Stimulated activated CD8-positive, alpha-beta memory T cell treated with anti-CD3 and anti-CD28 coated beads, Interleukin-2, amount 100 ng/mL, for 1 hour (primary cell): ENCODE data around the gene CORIN.
"Not testable (repeated sequence)": the region's sequence is repeated elsewhere in the genome, so short reads cannot be mapped to it uniquely, and the experiment has no call there.

ENCODE experiments used
- DNase-seq, 2 donors: peaks; one replicate each; pipeline ENCODE4 v3.0.0-alpha.2; 2020; ENCODE audit warnings: low read depth in 2 of 2

The CORIN gene

DNA sequence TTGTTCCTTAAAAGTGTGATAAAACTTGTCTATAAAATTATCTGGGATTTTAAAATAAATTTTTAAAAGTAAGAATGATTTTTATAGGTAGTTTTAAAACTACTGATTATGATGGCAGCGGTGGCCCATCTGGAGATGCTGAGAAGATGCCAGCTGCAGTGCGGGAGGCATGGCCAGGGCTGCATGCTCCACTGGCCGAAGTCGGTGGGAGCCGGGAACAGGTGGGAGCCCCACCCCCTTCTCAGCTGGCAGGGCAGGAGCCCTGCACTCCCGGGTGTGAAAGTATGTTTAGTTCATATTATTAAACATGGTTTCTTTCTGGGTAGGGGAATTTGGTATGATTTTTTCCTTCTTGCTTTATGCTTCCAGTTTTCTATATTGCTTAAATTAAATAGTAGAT lies 63.8 kb downstream of the CORIN start:
- no peak for DNase-seq

DNA sequence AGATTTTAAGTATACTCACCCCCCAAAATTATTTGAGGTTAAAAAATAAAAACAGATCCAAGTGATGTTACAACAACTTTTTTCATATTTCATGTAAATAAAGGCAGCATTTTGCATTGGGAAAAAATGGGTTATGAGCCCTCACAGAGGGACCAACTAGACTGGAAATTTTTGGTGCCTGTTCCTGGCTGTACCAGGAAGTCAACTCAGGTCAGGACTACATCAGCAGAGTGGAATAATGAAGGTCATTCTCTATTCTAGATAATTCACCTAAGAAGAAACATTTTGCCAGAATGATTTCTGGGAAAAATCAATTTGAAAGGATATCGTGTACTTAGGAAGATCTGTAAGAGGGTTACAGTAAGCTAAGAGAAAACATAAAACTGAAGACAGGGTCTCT lies 66.8 kb downstream of the CORIN start:
- no peak for DNase-seq

DNA sequence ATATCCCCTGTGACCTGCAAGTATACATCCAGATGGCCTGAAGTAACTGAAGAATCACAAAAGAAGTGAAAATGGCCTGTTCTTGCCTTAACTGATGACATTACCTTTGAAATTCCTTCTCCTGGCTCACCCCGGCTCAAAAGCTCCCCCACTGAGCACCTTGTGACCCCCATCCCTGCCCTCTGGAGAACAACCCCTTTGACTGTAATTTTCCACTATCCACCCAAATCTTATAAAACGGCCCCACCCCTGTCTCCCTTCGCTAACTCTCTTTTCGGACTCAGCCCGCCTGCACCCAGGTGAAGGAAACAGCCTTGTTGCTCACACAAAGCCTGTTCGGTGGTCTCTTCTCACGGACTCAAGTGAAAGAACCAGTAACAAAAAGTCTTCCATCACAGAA lies 69.9 kb downstream of the CORIN start:
- DNase-seq, result not testable (repeated sequence)

DNA sequence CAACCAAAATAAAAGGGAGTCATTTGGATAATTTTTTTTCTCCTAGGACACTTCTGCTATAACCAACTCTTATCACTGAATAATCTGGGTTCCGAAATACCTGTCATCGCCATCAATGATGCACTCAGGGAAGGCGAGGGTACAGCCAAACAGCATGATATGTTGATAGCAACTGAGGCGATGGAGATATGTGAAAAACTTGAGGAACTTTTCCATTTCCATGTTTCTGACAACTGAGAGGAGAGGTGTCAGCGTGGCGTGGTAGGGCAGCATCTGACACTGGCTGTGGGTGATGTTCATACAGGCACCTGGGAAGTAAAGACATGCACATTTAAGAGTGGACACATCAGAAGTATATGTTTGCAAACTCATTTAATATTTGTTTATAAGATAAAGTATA lies 74.6 kb downstream of the CORIN start:
- DNase-seq, result no peak

DNA sequence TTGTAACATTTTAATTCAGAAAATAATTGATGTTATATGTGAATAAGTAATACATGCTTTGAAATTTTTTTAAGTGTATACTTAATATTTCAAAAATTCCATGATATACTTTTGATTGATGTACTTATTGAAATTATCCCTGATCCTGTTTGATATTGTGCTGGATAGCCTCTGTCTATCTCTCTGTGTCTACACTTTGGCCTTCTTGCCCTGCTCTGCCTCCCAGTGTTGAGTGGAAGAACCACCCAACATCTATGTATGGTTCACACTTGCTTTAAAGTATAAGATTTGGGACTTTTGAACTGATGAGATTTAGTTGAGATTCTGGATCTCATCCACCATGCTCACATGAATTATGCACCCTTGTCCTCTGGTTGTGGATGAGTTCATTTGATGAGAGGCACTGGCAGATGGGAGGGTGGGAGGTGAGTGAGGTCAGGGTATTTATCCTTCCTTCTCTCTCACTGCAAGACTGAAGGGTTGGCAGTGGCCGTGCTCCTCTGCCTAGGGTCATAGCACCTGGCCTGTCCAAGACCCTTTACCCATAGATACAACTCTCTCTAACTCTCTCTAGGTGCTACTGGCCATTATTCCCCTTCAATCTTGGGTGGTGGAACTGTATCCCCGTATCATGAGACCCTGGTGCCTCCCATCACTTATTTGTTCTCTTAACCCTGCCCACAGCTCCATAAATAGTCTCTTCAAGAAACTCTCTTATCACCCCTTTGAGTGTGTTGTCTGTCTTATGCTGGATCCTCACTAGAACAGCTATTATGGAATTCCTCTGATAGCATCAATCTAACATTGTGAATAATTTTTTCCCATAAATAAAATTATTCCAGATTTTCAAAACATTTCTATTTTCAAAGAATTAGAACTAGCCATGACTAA lies 75.2 kb downstream of the CORIN start:
- no peak for DNase-seq

DNA sequence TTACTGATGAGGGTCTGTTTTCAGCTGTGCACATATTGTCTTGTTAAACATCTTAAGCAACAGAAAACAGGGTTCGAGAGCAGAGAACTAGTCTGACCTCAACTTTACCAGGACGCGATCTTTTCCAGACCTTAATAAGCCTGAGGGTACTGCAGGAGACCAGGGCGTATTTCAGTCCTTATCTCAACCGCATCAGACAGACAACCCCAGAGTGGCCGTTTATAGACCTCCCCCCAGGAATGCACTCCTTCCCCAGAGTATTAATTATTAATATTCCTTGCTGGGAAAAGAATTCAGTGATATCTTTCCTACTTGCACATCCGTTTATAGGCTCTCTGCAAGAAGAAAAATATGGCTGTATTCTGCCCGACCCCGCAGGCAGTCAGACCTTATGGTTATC lies 84.6 kb downstream of the CORIN start:
- DNase-seq, result not testable (repeated sequence)

DNA sequence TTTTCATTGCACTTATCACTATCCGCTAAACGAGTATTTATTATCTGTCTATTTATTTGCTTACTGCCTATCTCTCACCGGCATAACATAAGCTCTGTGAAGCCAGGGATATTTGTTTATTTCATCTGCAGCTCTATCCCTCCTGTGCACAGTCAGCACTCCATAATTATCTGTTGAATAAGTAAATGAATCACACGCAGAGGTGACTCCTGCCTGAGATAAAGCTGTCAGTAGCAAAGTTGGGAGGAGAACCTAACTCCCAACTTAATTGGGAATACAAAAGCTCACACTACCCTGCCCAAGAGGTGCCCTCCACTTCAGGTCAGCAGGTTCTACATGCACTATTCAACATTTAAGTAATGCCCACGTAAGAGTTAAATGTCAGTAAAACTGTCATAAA lies 85.7 kb downstream of the CORIN start:
- no peak for DNase-seq

DNA sequence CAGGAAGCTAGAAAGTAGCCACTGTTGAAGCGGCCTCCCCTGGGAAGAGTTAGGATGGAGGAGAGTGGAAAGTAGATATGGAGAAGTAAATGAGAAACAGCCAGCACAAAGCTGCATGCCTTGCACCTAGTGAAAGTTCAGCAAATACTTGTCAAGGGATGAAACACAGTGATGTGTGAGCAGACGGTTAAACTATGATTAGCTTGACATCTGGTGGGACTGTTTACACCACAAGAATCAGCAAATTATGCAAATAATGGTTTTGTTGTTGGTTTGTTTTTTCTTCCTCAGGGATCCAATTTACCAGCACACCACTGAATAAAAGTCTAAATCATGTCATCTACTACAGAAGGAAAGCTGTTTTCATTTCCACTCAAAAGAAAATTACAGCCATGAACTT lies 87.1 kb downstream of the CORIN start:
- no peak for DNase-seq

DNA sequence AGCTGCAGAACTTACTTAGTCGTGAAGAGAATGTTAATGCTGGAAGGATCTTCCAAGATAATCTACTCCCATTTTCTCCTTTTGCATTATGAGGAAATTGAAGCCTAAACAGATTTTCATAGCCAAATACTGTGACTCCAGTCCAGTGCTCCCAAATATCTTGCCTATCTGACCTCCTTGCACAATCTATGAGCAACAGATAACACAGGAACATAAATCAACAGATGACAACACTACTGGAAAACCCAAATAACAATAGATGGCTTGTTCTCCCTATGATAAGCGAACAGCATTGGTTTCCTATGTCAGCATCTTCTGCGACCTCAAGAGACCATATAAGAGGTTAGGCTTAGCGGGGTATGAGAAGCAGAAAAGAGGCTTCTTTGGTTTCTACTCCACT lies 88.0 kb downstream of the CORIN start:
- no peak for DNase-seq

DNA sequence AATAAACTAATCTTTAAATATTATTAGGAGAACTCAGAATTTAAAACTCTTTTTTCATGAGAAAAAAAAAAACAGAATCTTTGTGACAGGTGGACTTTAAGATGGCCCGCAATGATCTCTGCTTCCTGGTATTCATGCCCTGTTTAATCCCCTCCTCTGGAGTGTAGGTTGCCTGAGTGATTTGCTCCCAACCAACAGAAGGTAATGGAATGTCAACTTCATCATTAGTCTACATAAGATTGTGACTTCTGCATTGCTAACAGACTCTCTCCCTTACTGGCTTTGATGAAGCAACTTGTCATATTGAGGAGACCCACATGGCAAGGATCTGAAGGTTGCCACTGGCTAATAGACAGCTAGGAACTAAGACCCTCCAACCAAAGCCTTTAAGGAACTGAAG lies 88.8 kb downstream of the CORIN start:
- DNase-seq, result no peak

DNA sequence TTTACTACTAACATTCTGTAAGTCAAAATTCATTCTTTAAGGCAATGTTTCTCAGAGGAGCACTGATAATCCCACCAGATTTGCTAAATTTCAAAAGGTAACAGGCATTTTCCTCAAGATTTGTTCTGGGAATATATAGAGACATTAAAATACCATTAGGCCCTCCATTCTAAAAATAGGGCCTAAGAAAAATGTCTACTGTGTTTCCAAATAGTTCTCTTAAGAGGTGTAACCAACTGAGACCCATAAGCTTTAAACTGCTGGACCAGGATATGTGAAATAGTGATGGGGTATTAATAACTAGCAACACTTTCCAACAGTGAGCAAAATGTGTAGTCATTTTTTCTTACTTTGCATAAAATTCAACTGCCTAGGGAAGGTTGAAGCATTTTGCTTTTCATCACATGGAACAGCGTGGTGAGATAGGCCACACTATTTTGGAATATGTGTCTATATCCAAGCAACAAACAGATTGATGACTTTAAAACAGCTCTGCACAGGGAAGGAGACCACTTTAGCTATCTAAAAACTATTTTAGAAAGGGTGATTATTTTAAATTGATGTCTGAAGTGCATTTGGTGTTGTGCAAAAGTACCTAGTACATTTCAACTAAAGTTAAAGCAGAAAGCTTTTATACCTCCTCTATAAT lies 89.9 kb downstream of the CORIN start:
- DNase-seq, result no peak

DNA sequence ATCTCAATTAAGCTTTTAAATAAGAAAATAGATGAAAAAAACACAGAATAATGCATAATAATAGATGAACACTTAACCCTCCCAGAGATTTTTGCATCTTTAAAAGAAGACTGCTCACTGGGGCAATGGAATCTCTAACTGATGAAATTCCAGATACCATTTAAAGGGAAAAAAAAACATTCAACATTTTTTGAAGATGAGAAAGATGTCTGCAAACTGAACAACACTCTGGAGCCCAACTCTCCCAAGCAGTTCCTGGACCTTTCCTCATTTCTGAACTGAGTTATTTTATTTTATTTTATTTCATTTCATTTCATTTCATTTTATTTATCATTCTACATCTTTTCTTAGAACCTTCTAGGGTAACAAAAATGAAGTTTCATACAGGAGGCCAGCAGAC lies 90.7 kb downstream of the CORIN start:
- DNase-seq, result no peak

DNA sequence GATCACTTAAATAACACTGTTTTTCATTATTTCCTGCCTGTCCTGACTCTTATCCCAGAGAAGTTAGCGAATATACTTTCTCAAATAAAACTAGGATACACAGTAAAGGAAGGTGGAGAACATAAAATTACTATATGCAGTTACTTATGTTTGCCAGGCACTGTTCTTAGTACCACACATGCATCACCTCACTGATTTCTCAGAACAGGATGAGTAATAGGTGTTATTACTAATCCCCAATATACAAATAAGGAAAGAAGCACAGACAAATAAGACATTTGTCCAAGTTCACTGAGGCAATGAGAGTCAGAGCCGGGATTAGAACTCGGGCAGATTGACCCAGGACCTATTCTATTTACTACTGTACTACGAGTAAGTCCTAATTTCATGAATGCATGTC lies 91.7 kb downstream of the CORIN start:
- no peak for DNase-seq

DNA sequence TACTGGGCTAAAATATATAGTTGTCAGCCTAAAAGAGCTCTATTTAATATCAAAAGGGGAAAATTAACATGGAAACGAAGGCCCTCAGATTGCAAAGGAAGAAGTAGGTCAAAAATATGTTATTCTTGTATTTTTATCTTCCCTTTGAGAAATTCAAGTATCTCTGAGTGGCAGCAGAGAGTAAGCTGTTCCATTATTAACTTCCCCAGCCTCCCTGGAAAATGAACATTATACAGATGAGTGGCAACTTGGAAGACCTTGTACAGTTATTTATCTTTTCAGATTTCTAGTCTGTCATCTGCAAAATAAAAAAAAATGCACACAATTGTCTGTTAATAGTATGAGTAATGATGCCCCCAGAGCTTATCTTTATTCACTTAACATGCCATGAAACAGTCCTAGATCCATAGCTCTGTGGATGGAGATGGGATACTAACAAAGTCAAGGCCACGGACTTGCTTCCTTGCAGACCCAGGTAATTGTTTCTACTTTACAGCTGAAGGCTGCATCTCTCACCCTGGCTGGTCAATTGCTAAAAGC lies 93.0 kb downstream of the CORIN start:
- no peak for DNase-seq

DNA sequence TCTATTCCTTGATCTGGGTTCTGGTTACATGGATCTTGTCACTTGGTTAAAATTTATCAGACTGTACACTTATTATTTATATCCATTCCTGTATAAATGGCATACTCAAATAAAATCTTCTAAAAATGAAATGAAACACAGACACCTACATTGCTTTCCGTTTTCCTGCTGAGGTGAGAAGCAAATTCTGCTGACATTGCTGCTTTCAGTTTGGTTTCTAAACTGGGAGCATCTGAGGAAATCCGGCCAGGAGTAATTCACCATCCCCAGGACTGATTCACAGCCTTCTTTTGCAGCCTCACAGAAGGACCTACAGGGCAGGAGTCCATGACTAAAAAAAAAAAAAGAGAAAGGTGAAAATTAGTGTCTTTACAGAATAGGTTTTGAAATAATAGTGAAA lies 93.6 kb downstream of the CORIN start:
- no peak for DNase-seq

DNA sequence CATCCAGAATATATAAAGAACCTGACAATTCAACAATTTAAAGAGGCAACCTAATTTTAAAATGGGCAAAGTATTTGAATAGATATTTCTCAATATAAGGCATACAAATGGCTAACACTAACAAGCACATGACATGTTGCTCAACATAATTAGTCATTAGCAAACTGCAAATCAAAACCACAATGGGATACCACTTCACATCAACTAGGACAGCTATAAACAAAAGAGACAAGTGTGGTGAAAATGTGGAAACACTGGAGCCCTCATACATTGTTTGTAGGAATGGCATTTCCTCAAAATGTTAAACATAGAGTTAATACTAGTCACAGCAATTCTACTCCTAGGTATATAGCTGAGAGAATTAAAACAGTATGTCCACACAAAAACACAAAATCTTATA lies 96.7 kb downstream of the CORIN start:
- DNase-seq, result no peak

DNA sequence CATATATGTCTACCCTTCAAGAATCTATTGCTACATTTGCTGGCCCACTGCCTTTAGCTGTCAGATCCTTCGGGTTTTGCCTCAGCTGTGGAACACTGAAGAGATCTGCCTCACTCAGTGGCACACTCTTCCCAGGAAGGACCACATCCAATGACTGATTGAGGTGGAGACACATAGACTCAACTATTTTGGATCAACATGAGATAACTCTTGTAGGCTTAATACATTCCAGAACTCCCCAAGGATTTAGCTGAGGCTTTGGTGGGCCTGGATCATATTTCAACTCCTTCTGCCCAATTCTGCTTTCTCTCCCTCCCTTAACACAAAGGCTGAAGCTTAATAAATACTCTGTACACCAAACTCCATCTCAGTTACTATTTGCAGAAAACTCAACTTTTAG lies 100.5 kb downstream of the CORIN start:
- no peak for DNase-seq

DNA sequence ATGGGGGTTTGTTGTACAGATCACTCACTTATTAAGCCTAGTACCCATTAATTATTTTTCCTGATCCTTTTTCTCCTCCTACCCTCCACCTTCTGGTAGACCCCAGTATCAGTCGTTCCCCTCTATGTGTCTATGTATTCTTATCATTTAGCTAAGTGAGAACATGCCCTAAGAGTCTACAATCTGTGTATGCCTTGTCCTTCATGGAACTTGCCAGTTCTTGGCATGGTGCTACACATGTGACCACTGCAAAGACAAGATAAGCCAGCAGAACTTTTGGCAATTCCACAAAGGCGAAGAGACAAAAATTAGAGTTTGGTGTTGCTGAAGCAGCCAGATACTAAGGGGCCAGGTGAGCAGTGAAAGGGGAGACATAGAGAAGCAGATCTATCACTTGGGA lies 101.3 kb downstream of the CORIN start:
- DNase-seq, result no peak

DNA sequence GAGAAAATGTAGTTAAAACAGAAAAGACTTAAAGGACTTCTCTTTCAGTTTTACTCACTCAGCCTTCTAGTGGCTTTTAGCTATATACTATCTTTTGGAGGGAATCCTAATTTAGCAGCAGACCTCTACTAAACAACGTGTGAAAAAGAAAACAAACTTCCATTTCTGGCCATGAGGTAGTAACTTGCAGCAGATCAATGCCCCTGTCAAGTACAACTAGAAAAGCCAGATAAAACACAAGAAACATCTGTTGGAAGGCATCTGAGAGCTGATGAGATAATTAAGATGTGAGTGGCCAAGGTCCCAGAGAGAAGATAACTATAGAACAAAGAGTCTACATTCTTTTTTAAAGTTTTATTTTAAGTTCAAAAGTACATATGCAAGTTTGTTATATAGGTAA lies 101.7 kb downstream of the CORIN start:
- DNase-seq, result no peak

DNA sequence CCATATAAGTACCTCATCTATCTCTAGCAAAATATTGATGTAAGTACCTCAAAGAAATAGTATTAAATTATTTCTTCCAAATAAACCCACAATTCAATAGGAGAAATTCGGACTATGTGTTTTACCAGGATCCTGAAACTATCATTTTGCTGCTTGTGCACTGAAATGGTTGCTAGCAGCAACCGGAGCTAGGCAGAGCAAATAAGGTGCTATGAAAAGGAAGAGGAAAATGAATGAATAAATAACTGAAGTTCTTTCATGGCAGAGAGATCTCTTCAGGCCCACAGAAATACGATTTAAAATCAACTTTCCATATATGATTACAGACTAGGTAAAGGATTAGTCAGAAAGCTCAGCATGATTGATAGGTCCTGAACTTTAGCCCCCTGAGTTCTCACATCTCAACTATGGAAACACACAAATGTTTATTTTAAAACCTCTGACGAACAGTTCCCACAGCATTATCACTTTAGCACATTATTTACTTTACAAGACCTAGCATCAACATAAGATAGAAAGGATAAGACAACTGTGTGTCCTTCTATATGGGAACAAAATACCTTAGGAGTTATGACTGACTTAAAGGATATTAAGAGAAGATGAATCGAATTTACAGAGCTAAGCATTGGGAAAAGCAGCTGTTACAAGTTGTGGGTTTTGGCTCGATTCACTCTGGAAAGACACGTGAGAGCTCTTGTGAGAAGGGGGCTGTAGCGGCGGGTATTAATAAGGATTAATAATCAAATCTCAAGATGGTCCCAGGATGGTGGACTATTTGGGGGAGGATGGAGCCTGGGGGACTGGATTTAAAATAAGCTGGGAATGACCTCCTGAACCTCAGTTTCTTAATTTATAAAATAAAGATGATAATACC lies 104.3 kb downstream of the CORIN start:
- no peak for DNase-seq

DNA sequence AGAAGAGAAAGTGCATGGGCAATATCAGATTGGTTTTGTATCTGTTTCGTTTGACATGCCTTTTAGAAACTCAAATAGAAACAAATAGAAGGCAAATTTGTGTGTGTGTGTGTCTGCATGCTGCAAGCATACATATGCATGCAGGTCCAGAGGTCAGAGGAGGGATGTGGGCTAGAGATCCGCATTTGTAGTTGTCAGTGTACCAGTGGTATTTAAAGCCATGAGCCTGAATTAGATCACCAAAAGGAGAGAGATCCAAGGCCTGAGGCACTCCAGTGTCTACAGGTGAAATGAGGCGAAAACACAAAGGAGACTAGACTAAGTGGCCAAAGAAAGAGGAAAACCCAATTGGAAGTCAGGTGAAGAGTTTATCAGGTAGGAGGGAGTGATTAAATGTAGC lies 106.7 kb downstream of the CORIN start:
- no peak for DNase-seq

DNA sequence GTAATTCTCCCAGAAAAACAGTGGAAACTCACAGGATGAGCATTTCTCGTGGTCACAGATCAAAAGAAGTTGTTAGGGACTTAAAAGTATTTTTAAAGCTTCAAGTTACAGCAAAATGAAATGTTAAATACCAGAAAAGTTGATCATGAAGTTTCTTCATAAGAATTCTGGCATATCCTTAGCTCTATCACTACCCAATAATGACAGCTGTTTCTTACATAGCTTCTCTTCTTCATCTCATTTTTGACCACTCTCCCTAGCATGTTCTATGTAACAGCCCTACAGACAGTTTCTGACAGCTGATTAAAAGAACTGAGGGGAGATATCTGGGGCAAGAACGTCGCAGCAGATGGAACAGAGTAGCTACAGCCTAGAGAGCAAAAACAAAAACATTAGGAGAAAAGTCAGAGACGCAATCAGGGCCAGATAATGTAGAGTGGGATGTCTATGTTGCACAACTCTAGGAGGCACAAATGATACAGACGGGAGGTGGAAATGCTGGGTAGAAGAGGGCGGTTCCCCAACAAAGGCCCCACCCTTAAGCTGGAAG lies 108.7 kb downstream of the CORIN start:
- DNase-seq, result no peak
